Endothelial cell of umbilical vein (primary cell): ENCODE measurements around the gene COX6B1. TPM values are rescaled to one million over a fixed set of nuclear protein-coding genes. Genes with fewer than 3 reads are reported as not detected.

Experiments used
- BruUV-seq: library from RNA; stranded (reverse); fragments of 400-500 nt; replicated peaks from 2 replicates; lab custom pipeline; 2021; lab: Mats Ljungman, UMichigan
- CTCF ChIA-PET: fragments of 300-600, 350-600 bp; sonication (Branson Sonifier 250); formaldehyde crosslinking; loops from one replicate; lab custom pipeline; 2021; ENCODE audit warnings: antibody characterized with exemption, inconsistent platforms; lab: Charles Lee
- POLR2A ChIA-PET: fragments of 300-600, 350-600 bp; sonication (Branson Sonifier 250); formaldehyde crosslinking; loops from one replicate; lab custom pipeline; 2021; ENCODE audit warnings: antibody characterized with exemption, inconsistent platforms; lab: Charles Lee
- DNase-seq: peaks from one replicate; pipeline ENCODE4 v3.0.0-alpha.2; 2011; ENCODE audit warnings: low read depth, low spot score
- FAIRE-seq: peaks from 2 replicates; lab custom pipeline; 2011; peaks lifted over from hg19 to GRCh38; lab: Jason Lieb, UNC
- H2AFZ ChIP-seq: 2 replicates; pipeline ENCODE4 v1.6.0; 2012; ENCODE audit warnings: low read depth, low read length, control low read depth, inconsistent platforms
- H3K27ac ChIP-seq: 2 replicates; pipeline ENCODE4 v1.5.1; 2011; ENCODE audit warnings: low read depth, mild to moderate bottlenecking, control low read depth, low read length, moderate library complexity; ENCODE audit not compliant: insufficient read depth
- H3K27me3 ChIP-seq, 2 experiments: 2 replicates each; pipeline versions ENCODE4 v1.6.0 to v1.6.1; 2011; ENCODE audit warnings: low read length in 2 of 2, mixed read lengths in 1 of 2; ENCODE audit not compliant: control insufficient read depth in 2 of 2, insufficient read depth in 2 of 2
- H3K36me3 ChIP-seq, 2 experiments: 2 replicates in 1 of 2; 3 replicates in 1 of 2; pipeline ENCODE4 v1.5.1; 2011; ENCODE audit warnings: low read length in 2 of 2, mild to moderate bottlenecking in 1 of 2, moderate library complexity in 1 of 2; ENCODE audit not compliant: control insufficient read depth in 2 of 2, insufficient read depth in 2 of 2; ENCODE audit errors: extremely low read depth in 1 of 2
- H3K4me1 ChIP-seq: 3 replicates; pipeline ENCODE4 v1.5.1; 2011; ENCODE audit warnings: mild to moderate bottlenecking, low read length; ENCODE audit not compliant: control insufficient read depth, insufficient read depth; ENCODE audit errors: extremely low read depth
- H3K4me2 ChIP-seq: 2 replicates; pipeline ENCODE4 v1.6.1; 2011; ENCODE audit warnings: low read length, control low read depth, mixed read lengths; ENCODE audit not compliant: insufficient read depth
- H3K4me3 ChIP-seq, 3 experiments: fragments of 200-600 bp in 1 of 3; sonication (generic), shearing (Covaris generic) in 1 of 3; replicated peaks in 1 of 3; 2 replicates each; pipeline ENCODE4 v1.5.1; 2011 to 2016; ENCODE audit warnings: control low read depth in 3 of 3, low read length in 3 of 3, mild to moderate bottlenecking in 2 of 3, inconsistent platforms in 1 of 3, low read depth in 1 of 3, moderate library complexity in 1 of 3; ENCODE audit not compliant: insufficient read depth in 1 of 3
- H3K79me2 ChIP-seq: 2 replicates; pipeline ENCODE4 v1.6.0; 2012; ENCODE audit warnings: low read length, inconsistent platforms; ENCODE audit not compliant: control insufficient read depth, insufficient read depth
- H3K9ac ChIP-seq: replicated peaks from 2 replicates; pipeline ENCODE3; 2011; ENCODE audit warnings: low read length, control low read depth; ENCODE audit not compliant: insufficient read depth; ENCODE audit errors: extremely low read depth
- H3K9me1 ChIP-seq: replicated peaks from 3 replicates; pipeline ENCODE4 v1.6.0; 2011; ENCODE audit warnings: mild to moderate bottlenecking, low read length; ENCODE audit not compliant: control insufficient read depth, insufficient read depth; ENCODE audit errors: extremely low read depth
- H3K9me3 ChIP-seq: replicated peaks from 2 replicates; pipeline ENCODE4 v1.5.1; 2012; ENCODE audit warnings: low read length, inconsistent platforms; ENCODE audit not compliant: control insufficient read depth, insufficient read depth
- H4K20me1 ChIP-seq: replicated peaks from 2 replicates; pipeline ENCODE3; 2011; ENCODE audit warnings: mild to moderate bottlenecking, low read length; ENCODE audit not compliant: control insufficient read depth, insufficient read depth; ENCODE audit errors: extremely low read depth
- EZH2 ChIP-seq: IDR thresholded peaks from 2 replicates; pipeline ENCODE4 v1.6.1; 2012; ENCODE audit warnings: borderline replicate concordance, low read depth, mild to moderate bottlenecking, moderate library complexity, low read length, inconsistent platforms; ENCODE audit not compliant: severe bottlenecking
- FOS ChIP-seq: IDR thresholded peaks from 2 replicates; pipeline ENCODE4 v1.6.1; 2011; ENCODE audit warnings: mild to moderate bottlenecking, low read length, moderate library complexity, borderline replicate concordance; ENCODE audit not compliant: insufficient read depth
- GATA2 ChIP-seq: IDR thresholded peaks from 2 replicates; pipeline ENCODE4 v1.7.0; 2011; ENCODE audit warnings: low read depth, mild to moderate bottlenecking, moderate library complexity, mixed read lengths, low read length; ENCODE audit not compliant: insufficient read length, insufficient read depth
- JUN ChIP-seq: IDR thresholded peaks from 2 replicates; pipeline ENCODE4 v1.6.1; 2011; ENCODE audit warnings: borderline replicate concordance, low read depth; ENCODE audit not compliant: insufficient read length, insufficient read depth
- MYC ChIP-seq: IDR thresholded peaks from one replicate; pipeline ENCODE4 v1.6.1; 2011; ENCODE audit warnings: mild to moderate bottlenecking, low read depth, low read length
- POLR2A ChIP-seq: IDR thresholded peaks from 2 replicates; pipeline ENCODE4 v1.6.1; 2012; ENCODE audit warnings: low read depth, mild to moderate bottlenecking, control low read depth, low read length
- POLR2AphosphoS5 ChIP-seq: IDR thresholded peaks from 2 replicates; pipeline ENCODE4 v1.6.1; 2012; ENCODE audit warnings: low read depth, mild to moderate bottlenecking, control low read depth, low read length, moderate library complexity; ENCODE audit not compliant: insufficient read depth
- dilution Hi-C: fragments of 300-500 bp; cut with MboI; formaldehyde crosslinking; loops from one replicate; pipeline ENCODE4 v1.15.0; 2019; ENCODE audit warnings: low sequenced_read_pairs; ENCODE audit not compliant: extremely low pct_ligation_motif_present
- intact Hi-C: fragments of 100-400 bp; cut with micrococcal nuclease; formaldehyde crosslinking; loops from one replicate; pipeline ENCODE4 v1.10.0; 2022
- polyA plus RNA-seq, 4 experiments: library from polyadenylated mRNA; depleted of rRNA in 3 of 4; stranded (reverse) in 3 of 4; unstranded in 1 of 4; fragments of >200 nt; gene quantifications; 2 replicates each; pipeline versions ENCODE4 v1.2.1 to v1.2.3, GENCODE V29; 2011 to 2012; ENCODE audit warnings: missing spikeins in 1 of 4
- total RNA-seq: library from RNA; stranded (reverse); gene quantifications from 2 replicates; pipeline ENCODE4 v1.2.3, GENCODE V29; 2021
- TF ChIP-seq, protein P1 (sequence below), 2 donors: IDR thresholded peaks; 1 replicate in 1 of 2; 2 replicates in 1 of 2; pipeline ENCODE4 v1.5.1; 2011; ENCODE audit warnings: low read length in 2 of 2, mild to moderate bottlenecking in 2 of 2, moderate library complexity in 2 of 2, control low read depth in 1 of 2, inconsistent platforms in 1 of 2, low read depth in 1 of 2; ENCODE audit not compliant: insufficient read depth in 1 of 2; ENCODE audit errors: extremely low read depth in 1 of 2

The COX6B1 gene
- total and polyA plus RNA-seq, 2 donors (not counting 3 experiments of a cell fraction or from before 2014, with no cell fraction given): 327 to 692 TPM

DNA sequence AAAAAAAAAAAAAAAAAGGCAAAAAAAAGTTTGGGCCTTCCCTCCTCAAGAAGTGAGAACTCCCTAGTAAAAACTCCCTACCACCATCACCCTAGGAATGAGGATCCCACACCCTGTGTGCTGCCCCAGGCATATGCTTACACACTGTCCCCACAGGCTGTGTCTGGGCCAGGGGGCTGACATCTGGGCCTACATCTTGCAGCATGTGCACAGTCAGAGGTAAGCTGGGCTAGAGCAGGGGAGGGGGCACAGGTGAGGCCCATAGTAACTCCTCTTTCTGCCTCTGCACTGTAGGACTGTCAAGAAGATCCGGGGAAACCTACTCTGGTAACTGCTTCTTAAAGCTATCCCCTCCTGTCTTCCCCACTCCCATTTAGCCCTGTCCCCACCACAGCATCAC, 34.5 kb upstream of the COX6B1 start:
- dilution Hi-C loops (no loop called here), intact Hi-C loops (no loop called here)
- Histone ChIP-seq H3K9me1 (no peaks in the 10 kb centered on the region), H3K4me1 (peaks cover 3% of the 10 kb centered on the region), H3K4me2 (no peak overlapping the region), H4K20me1 (no peaks in the 10 kb centered on the region), H3K9ac (no peak overlapping the region), H2AFZ (no peak overlapping the region), H3K27me3 (no peaks in the 10 kb centered on the region), H3K27ac (no peak overlapping the region), H3K9me3 (no peaks in the 10 kb centered on the region), H3K4me3 (no peak overlapping the region), H3K79me2 (no peaks in the 10 kb centered on the region), H3K36me3 (no peaks in the 10 kb centered on the region)
- FAIRE-seq: no peak
- ChIA-PET CTCF (no interaction called here), POLR2A (interaction anchor here (0.7 kb wide), 1 partner anchor 63 kb away, joined by 4 read pairs; no protein-coding TSS in a partner anchor)
- DNase-seq: no peak
- no peak for TF ChIP-seq POLR2A
- TF ChIP-seq EZH2: no peak
- no peak for TF ChIP-seq MYC
- no peak for TF ChIP-seq JUN
- TF ChIP-seq POLR2AphosphoS5: no peak
- TF ChIP-seq, protein P1, sequence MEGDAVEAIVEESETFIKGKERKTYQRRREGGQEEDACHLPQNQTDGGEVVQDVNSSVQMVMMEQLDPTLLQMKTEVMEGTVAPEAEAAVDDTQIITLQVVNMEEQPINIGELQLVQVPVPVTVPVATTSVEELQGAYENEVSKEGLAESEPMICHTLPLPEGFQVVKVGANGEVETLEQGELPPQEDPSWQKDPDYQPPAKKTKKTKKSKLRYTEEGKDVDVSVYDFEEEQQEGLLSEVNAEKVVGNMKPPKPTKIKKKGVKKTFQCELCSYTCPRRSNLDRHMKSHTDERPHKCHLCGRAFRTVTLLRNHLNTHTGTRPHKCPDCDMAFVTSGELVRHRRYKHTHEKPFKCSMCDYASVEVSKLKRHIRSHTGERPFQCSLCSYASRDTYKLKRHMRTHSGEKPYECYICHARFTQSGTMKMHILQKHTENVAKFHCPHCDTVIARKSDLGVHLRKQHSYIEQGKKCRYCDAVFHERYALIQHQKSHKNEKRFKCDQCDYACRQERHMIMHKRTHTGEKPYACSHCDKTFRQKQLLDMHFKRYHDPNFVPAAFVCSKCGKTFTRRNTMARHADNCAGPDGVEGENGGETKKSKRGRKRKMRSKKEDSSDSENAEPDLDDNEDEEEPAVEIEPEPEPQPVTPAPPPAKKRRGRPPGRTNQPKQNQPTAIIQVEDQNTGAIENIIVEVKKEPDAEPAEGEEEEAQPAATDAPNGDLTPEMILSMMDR (IDR thresholded peaks at IDR 0.05; ENCODE audit: extremely low read depth in 1 of 2, insufficient read depth in 1 of 2, low read depth in 1 of 2, low read length in 2 of 2): no peak
- no peak for TF ChIP-seq FOS
- TF ChIP-seq GATA2: no peak
- BruUV-seq: no TSS peak
